ENCODE data around the gene AKR1B1.

The AKR1B1 gene

GRCh38 chr7:134443396-134444070 is 15.4 kb downstream of the AKR1B1 start:
- no peak overlapping the region for H2AK5ac ChIP-seq (ENCODE audit: low read length)
- no peak for DNase-seq
- H3K4me1 ChIP-seq (ENCODE audit: control insufficient read depth in 1 of 2, insufficient read depth in 2 of 2, low read length in 2 of 2) = peaks cover 11 to 12% of the 10 kb centered on the region in 2 experiments
- no peak overlapping the region for H3K23ac ChIP-seq (ENCODE audit: low read length)
- H2BK120ac ChIP-seq (ENCODE audit: insufficient read depth, low read length, poor library complexity) = no peak overlapping the region
- no peak overlapping the region for H3K9ac ChIP-seq (ENCODE audit: low read length)
- H3K79me1 ChIP-seq (ENCODE audit: low read length) = no peaks in the 10 kb centered on the region
- no peak overlapping the region for H3K4me2 ChIP-seq (ENCODE audit: low read length)
- no peak overlapping the region for H2BK5ac ChIP-seq (ENCODE audit: low read depth, low read length, poor library complexity)
- no peak overlapping the region for H3K18ac ChIP-seq (ENCODE audit: low read length)
- H3K9me3 ChIP-seq (ENCODE audit: insufficient read depth, low read depth, low read length) = peaks cover 3% of the 10 kb centered on the region
- H2AFZ ChIP-seq (ENCODE audit: insufficient read depth, low read length, poor library complexity) = no peak overlapping the region
- H3K4me3 ChIP-seq (ENCODE audit: low read depth, low read length) = no peak overlapping the region
- H3K79me2 ChIP-seq (ENCODE audit: control insufficient read depth, insufficient read depth, low read length, poor library complexity) = no peaks in the 10 kb centered on the region
- no peak overlapping the region for H4K8ac ChIP-seq (ENCODE audit: low read depth, low read length)
- H3K4ac ChIP-seq (ENCODE audit: low read depth, low read length) = no peak overlapping the region
- no CpG with 5 or more reads among the region's 10 CpGs for WGBS (ENCODE audit: extremely low coverage, insufficient coverage, insufficient read length)
- no peak overlapping the region for H4K12ac ChIP-seq (ENCODE audit: low read depth, low read length)
- H3K14ac ChIP-seq (ENCODE audit: low read length) = no peak overlapping the region
- no peak overlapping the region for H3K27ac ChIP-seq (ENCODE audit: low read depth, low read length)
- no peaks in the 10 kb centered on the region for H3K27me3 ChIP-seq (ENCODE audit: insufficient read depth, low read length)
- H4K91ac ChIP-seq (ENCODE audit: low read depth, low read length) = no peak overlapping the region
- peaks cover 48 to 61% of the 10 kb centered on the region in 2 experiments for H3K36me3 ChIP-seq (ENCODE audit: control insufficient read depth in 1 of 2, insufficient read depth in 2 of 2, low read length in 2 of 2)
- H2BK12ac ChIP-seq (ENCODE audit: low read length) = no peak overlapping the region

GRCh38 chr7:134442441-134443220 is 16.3 kb downstream of the AKR1B1 start:
- Histone ChIP-seq H2BK12ac (ENCODE audit: low read length) (no peak overlapping the region), H2BK120ac (ENCODE audit: insufficient read depth, low read length, poor library complexity) (no peak overlapping the region), H3K4me1 (ENCODE audit: control insufficient read depth in 1 of 2, insufficient read depth in 2 of 2, low read length in 2 of 2) (peaks cover 4% of the 10 kb centered on the region in 2 experiments), H3K4me2 (ENCODE audit: low read length) (no peak overlapping the region), H3K79me2 (ENCODE audit: control insufficient read depth, insufficient read depth, low read length, poor library complexity) (no peaks in the 10 kb centered on the region), H3K79me1 (ENCODE audit: low read length) (no peaks in the 10 kb centered on the region), H2AFZ (ENCODE audit: insufficient read depth, low read length, poor library complexity) (no peak overlapping the region), H3K27me3 (ENCODE audit: insufficient read depth, low read length) (no peaks in the 10 kb centered on the region), H3K27ac (ENCODE audit: low read depth, low read length) (no peak overlapping the region), H4K12ac (ENCODE audit: low read depth, low read length) (no peak overlapping the region), H3K4ac (ENCODE audit: low read depth, low read length) (no peak overlapping the region), H3K36me3 (ENCODE audit: control insufficient read depth in 1 of 2, insufficient read depth in 2 of 2, low read length in 2 of 2) (peaks cover 41 to 54% of the 10 kb centered on the region in 2 experiments), H3K4me3 (ENCODE audit: low read depth, low read length) (no peak overlapping the region), H2AK5ac (ENCODE audit: low read length) (no peak overlapping the region), H3K18ac (ENCODE audit: low read length) (no peak overlapping the region), H3K9ac (ENCODE audit: low read length) (no peak overlapping the region), H4K8ac (ENCODE audit: low read depth, low read length) (no peak overlapping the region), H4K91ac (ENCODE audit: low read depth, low read length) (no peak overlapping the region), H2BK5ac (ENCODE audit: low read depth, low read length, poor library complexity) (no peak overlapping the region), H3K23ac (ENCODE audit: low read length) (no peak overlapping the region), H3K9me3 (ENCODE audit: insufficient read depth, low read depth, low read length) (peaks cover 3% of the 10 kb centered on the region), H3K14ac (ENCODE audit: low read length) (no peak overlapping the region)
- DNase-seq = no peak
- WGBS (ENCODE audit: extremely low coverage, insufficient coverage, insufficient read length) = no CpG with 5 or more reads among the region's 9 CpGs

- Histone ChIP-seq H4K8ac (ENCODE audit: low read depth, low read length) (no peak overlapping the region), H3K18ac (ENCODE audit: low read length) (no peak overlapping the region), H3K27ac (ENCODE audit: low read depth, low read length) (no peak overlapping the region), H3K36me3 (ENCODE audit: control insufficient read depth in 1 of 2, insufficient read depth in 2 of 2, low read length in 2 of 2) (peaks cover 31 to 41% of the 10 kb centered on the region in 2 experiments), H2BK120ac (ENCODE audit: insufficient read depth, low read length, poor library complexity) (no peak overlapping the region), H3K9ac (ENCODE audit: low read length) (no peak overlapping the region), H3K4me3 (ENCODE audit: low read depth, low read length) (no peak overlapping the region), H2BK5ac (ENCODE audit: low read depth, low read length, poor library complexity) (no peak overlapping the region), H3K79me2 (ENCODE audit: control insufficient read depth, insufficient read depth, low read length, poor library complexity) (no peaks in the 10 kb centered on the region), H2AK5ac (ENCODE audit: low read length) (no peak overlapping the region), H3K23ac (ENCODE audit: low read length) (no peak overlapping the region), H3K14ac (ENCODE audit: low read length) (no peak overlapping the region), H2BK12ac (ENCODE audit: low read length) (no peak overlapping the region), H3K9me3 (ENCODE audit: insufficient read depth, low read depth, low read length) (no peaks in the 10 kb centered on the region), H3K79me1 (ENCODE audit: low read length) (no peaks in the 10 kb centered on the region), H3K4me1 (ENCODE audit: control insufficient read depth in 1 of 2, insufficient read depth in 2 of 2, low read length in 2 of 2) (peaks cover 3 to 4% of the 10 kb centered on the region in 2 experiments), H3K4ac (ENCODE audit: low read depth, low read length) (no peak overlapping the region), H4K12ac (ENCODE audit: low read depth, low read length) (no peak overlapping the region), H4K91ac (ENCODE audit: low read depth, low read length) (no peak overlapping the region), H3K27me3 (ENCODE audit: insufficient read depth, low read length) (no peaks in the 10 kb centered on the region), H3K4me2 (ENCODE audit: low read length) (no peak overlapping the region), H2AFZ (ENCODE audit: insufficient read depth, low read length, poor library complexity) (no peak overlapping the region)
- no CpG with 5 or more reads among the region's 4 CpGs for WGBS (ENCODE audit: extremely low coverage, insufficient coverage, insufficient read length)
- no peak for DNase-seq
Measured at GRCh38 chr7:134441264-134441663, 17.6 kb downstream of the AKR1B1 start.

- Histone ChIP-seq H2AK5ac (ENCODE audit: low read length) (no peak overlapping the region), H3K79me2 (ENCODE audit: control insufficient read depth, insufficient read depth, low read length, poor library complexity) (no peaks in the 10 kb centered on the region), H4K8ac (ENCODE audit: low read depth, low read length) (no peak overlapping the region), H4K12ac (ENCODE audit: low read depth, low read length) (no peak overlapping the region), H4K91ac (ENCODE audit: low read depth, low read length) (no peak overlapping the region), H3K4me2 (ENCODE audit: low read length) (no peak overlapping the region), H3K4me1 (ENCODE audit: control insufficient read depth in 1 of 2, insufficient read depth in 2 of 2, low read length in 2 of 2) (peaks cover 3 to 4% of the 10 kb centered on the region in 2 experiments), H3K9me3 (ENCODE audit: insufficient read depth, low read depth, low read length) (no peaks in the 10 kb centered on the region), H3K36me3 (ENCODE audit: control insufficient read depth in 1 of 2, insufficient read depth in 2 of 2, low read length in 2 of 2) (peaks cover 27 to 37% of the 10 kb centered on the region in 2 experiments), H3K9ac (ENCODE audit: low read length) (no peak overlapping the region), H2AFZ (ENCODE audit: insufficient read depth, low read length, poor library complexity) (no peak overlapping the region), H2BK120ac (ENCODE audit: insufficient read depth, low read length, poor library complexity) (no peak overlapping the region), H3K23ac (ENCODE audit: low read length) (no peak overlapping the region), H3K18ac (ENCODE audit: low read length) (no peak overlapping the region), H2BK5ac (ENCODE audit: low read depth, low read length, poor library complexity) (no peak overlapping the region), H2BK12ac (ENCODE audit: low read length) (no peak overlapping the region), H3K4me3 (ENCODE audit: low read depth, low read length) (no peak overlapping the region), H3K79me1 (ENCODE audit: low read length) (no peaks in the 10 kb centered on the region), H3K4ac (ENCODE audit: low read depth, low read length) (no peak overlapping the region), H3K27ac (ENCODE audit: low read depth, low read length) (no peak overlapping the region), H3K27me3 (ENCODE audit: insufficient read depth, low read length) (no peaks in the 10 kb centered on the region), H3K14ac (ENCODE audit: low read length) (no peak overlapping the region)
- no CpG with 5 or more reads among the region's 4 CpGs for WGBS (ENCODE audit: extremely low coverage, insufficient coverage, insufficient read length)
- no peak for DNase-seq
Measured at GRCh38 chr7:134440476-134440875, 18.4 kb downstream of the AKR1B1 start.

All from trophoblast cell (in vitro differentiated cells and primary cell).